Upper lobe of left lung (tissue), 4 donors: ENCODE measurements around the gene MTMR6.

Experiments
- EP300 ChIP-seq, 4 donors: sonication (generic); formaldehyde crosslinking; IDR thresholded peaks; one replicate each; pipeline ENCODE4 v1.5.1; 2017; ENCODE audit warnings: antibody characterized with exemption in 4 of 4, control low read depth in 2 of 4
- POLR2AphosphoS5 ChIP-seq, 2 donors: sonication (generic); formaldehyde crosslinking; IDR thresholded peaks; one replicate each; pipeline ENCODE4 v1.5.1; 2017; ENCODE audit warnings: antibody characterized with exemption in 2 of 2
- TF ChIP-seq, protein P1 (sequence below), 6 experiments: fragments of 450-650 bp in 4 of 6; fragments of 200-600 bp in 2 of 6; sonication (generic) in 2 of 6; IDR thresholded peaks; one replicate each; pipeline ENCODE4 v1.5.1; 2016 to 2019; ENCODE audit warnings: antibody characterized with exemption in 6 of 6

DNA sequence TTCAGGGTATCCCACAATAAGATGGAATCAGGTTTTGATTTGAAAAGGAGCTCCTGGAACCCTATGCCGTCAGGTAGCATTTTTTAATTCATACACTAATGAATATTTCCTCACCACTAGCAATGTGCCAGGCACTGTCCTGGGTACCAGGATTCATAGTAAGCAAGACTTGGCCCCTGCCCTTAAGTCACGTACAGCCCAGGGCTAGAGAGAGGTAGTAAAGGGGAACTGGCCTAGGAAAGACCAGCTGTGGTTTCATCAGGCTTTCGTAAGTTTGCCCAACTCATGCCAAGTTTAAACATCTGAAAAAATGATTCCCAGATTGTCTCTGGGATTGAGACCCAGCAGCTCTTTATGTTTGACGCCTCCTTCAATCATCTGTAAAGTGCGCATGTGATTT is 69.3 kb downstream of the MTMR6 start:
- TF ChIP-seq EP300 (IDR thresholded peaks at IDR 0.05) (no peak), POLR2AphosphoS5 (IDR thresholded peaks at IDR 0.05) (no peak)
- TF ChIP-seq, protein P1, sequence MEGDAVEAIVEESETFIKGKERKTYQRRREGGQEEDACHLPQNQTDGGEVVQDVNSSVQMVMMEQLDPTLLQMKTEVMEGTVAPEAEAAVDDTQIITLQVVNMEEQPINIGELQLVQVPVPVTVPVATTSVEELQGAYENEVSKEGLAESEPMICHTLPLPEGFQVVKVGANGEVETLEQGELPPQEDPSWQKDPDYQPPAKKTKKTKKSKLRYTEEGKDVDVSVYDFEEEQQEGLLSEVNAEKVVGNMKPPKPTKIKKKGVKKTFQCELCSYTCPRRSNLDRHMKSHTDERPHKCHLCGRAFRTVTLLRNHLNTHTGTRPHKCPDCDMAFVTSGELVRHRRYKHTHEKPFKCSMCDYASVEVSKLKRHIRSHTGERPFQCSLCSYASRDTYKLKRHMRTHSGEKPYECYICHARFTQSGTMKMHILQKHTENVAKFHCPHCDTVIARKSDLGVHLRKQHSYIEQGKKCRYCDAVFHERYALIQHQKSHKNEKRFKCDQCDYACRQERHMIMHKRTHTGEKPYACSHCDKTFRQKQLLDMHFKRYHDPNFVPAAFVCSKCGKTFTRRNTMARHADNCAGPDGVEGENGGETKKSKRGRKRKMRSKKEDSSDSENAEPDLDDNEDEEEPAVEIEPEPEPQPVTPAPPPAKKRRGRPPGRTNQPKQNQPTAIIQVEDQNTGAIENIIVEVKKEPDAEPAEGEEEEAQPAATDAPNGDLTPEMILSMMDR (IDR thresholded peaks at IDR 0.05) = no peak
